GM18861 (cell line): ENCODE measurements around the gene ANTXR1.

ENCODE experiments used
- ATAC-seq: cut with Tn5 transposase; IDR thresholded peaks from one replicate; pipeline ENCODE4 v1.9.1; 2021; ENCODE audit not compliant: unreplicated experiment

ANTXR1 gene

GRCh38 chr2:69070969-69071368 is 58.0 kb downstream of the ANTXR1 start:
- ATAC-seq, result no peak

DNA sequence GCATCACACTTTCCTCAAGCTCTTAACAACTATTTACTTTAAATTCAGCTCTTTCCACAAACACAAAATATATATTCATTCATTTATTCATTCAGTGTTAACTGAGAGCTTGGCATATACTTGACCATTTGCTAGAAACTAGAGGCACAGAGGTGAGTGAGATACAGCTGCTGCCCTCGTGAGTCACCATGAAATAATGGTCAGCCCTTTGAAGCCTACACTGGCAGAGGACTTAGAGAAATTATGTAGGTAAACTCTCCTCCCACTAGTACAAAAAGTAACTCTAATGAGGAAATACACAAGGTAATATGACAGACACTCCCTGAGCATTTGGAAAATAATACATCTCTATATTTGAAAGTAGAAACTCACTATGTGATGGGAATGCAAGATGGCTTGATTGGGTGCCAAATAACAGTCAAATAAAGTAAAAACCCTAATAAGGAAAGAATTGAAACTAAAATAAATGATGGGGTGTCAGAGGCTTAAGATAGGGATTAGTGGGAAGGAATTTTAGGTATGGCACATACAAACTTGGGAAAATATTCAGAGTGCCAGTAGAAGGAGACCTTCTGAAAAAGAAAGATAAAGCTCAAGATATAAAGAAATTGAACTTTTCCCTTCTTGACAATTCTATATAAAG is 61.1 kb downstream of the ANTXR1 start:
- no peak for ATAC-seq

- ATAC-seq, result no peak
These were observed 61.9 kb downstream of the ANTXR1 start for GRCh38 chr2:69074918-69075317.

DNA sequence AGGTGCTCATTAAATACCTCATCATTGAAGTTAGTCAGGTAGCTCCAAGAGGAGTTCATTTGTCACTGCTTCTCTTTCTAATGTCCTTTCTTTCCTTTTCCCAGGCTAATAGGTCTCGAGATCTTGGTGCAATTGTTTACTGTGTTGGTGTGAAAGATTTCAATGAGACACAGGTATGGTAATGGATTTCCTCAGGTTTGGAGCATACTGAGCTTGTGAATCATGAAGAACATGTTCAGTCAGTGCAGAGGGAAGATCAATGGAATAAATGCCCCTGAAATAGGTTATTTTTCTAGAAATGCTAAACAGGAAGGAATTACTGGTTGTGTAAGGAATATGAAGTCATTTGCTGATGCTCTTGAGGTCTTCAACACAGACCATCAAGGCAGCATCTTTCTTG is 62.5 kb downstream of the ANTXR1 start:
- ATAC-seq, result no peak

DNA sequence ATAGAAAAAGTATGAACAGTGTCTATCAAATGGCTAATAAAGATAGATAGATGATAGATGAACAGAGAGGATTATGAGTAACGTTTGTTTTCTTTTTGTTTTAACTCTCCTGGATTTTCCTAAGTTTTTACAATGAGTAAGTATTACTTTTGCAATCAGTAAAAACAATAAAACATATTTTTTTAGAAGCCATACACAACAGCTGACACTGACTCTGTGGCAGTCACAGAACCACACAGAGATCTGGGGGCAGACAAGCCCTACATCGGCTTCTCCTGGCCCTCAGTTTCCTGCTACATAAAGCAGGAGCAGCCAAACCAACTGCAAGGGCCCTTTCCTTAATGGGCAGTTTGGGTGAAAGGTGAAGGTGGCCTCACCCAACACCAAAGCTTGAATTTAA is 63.6 kb downstream of the ANTXR1 start:
- no peak for ATAC-seq

GRCh38 chr2:69077252-69077950 is 64.4 kb downstream of the ANTXR1 start:
- ATAC-seq, result no peak

DNA sequence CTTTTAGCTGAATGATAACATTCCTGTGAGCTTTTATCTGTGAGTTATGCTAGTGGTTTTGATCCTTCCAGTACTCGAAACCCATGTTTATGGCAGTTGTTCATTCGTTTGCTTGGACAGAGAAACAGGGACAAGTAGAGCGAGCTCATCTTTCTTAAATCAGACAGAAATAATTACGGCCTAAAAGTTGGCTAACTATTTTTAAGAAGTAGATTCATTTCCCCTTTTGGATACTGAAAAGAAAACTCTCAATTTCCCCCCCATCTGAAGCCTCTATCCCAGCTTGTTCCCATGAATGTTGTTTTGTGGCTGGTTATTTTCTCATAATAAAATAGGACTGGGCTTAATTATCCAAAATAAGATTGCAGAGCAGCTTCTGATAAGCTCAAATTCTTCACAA is 67.1 kb downstream of the ANTXR1 start:
- ATAC-seq, result no peak

- no peak for ATAC-seq
These were observed 68.1 kb downstream of the ANTXR1 start for GRCh38 chr2:69081001-69081580.

DNA sequence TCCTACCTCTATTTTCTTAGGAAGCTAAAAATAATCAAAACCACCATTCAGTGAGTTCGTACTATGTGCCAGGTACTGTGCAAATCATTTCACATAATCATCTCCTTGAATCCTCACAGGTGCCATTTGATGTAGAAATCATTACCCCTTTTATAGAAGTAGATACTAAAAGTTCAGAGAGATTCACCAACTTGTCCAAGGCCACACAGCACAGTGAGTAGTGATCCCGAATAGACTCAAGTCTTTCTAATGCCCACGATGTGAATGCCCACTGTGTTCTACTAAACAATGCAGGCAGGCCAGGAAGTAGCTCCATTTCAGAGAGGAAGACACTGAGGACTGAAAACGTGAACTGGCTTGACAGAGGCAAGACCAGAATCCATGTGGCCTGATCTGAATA is 68.8 kb downstream of the ANTXR1 start:
- ATAC-seq, result no peak

- no peak for ATAC-seq
These were observed 69.5 kb downstream of the ANTXR1 start for GRCh38 chr2:69082430-69082997.

GRCh38 chr2:69083235-69083748 is 70.3 kb downstream of the ANTXR1 start:
- ATAC-seq, result no peak

- ATAC-seq, result no peak
These were observed 71.5 kb downstream of the ANTXR1 start for GRCh38 chr2:69084492-69084891.

GRCh38 chr2:69086466-69086865 is 73.5 kb downstream of the ANTXR1 start:
- ATAC-seq, result no peak

GRCh38 chr2:69087211-69087911 is 74.4 kb downstream of the ANTXR1 start:
- no peak for ATAC-seq

- no peak for ATAC-seq
These were observed 74.9 kb downstream of the ANTXR1 start for GRCh38 chr2:69087912-69088240.

DNA sequence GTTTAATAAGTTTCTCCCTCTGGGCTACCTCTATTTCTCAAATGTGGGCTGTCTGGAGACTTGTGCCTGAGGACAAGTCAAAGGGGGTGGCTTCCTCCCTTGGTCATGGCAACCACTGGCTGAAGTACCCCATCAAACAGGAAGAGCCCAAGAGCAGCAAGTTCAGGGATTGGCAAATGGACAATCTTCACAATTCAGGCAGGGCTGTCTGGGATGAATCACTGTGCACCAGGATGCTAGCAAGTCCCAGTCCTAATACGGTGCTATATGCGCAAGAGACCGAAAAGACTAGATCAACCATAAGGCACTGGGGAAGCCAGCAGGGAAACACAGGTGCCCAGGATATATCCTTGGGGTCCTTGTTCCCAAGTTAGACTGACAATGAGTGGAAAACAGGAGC is 75.5 kb downstream of the ANTXR1 start:
- no peak for ATAC-seq

DNA sequence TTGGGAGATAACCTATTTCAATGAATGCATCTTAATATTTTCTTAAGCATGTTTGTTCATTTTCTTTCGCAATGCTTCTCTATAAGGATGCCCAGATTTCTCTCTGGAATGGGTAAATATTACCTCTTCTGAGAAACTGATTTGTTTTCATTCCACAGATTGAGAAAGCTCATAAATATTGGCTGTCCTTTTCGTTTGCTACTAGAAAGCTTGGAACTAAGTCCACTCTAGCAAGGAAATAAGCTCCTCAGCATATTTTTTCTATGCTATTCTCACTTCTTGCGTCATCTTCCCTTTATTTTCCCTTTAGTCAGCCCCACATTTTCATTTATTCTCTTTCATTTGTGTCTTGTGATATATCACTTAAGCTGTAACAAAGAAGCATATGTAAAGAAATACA is 76.3 kb downstream of the ANTXR1 start:
- no peak for ATAC-seq

DNA sequence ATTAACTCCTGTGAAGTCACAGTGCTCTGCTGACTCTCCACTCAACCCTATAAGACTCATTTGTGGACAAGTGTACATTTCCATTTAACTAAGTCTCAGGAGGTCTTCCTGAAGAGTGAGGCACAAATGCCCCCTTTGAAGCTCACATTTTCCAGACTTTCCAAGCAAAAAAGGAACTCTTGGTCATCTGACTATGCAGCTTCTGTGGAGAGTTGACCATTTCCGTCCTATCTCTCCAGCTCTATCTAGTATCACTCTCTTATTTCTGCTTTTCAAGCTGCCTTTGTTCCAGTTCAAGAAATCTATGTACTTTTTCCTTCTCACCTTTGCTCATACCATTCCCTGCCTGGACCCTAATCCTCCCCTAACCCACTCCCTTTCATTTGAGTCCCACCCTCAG is 77.0 kb downstream of the ANTXR1 start:
- ATAC-seq, result no peak

DNA sequence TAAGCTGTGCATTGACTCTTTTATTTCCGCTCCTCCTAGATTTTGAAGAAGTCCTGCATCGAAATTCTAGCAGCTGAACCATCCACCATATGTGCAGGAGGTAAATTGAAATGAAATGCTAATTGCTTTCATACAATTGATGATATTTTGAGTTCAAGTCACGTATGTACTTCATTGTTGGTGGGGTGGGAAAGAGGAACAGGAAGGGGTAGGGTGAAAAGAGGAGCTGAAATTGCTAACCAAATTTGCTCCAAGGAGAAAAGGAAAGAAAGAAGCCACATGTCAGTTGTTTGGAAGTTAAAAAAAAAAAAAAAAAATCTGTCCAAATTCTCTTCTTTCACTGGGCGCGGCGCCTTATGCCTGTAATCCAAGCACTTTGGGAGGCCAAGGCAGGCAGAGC is 77.8 kb downstream of the ANTXR1 start:
- ATAC-seq, result no peak

GRCh38 chr2:69092857-69093256 is 79.9 kb downstream of the ANTXR1 start:
- no peak for ATAC-seq

DNA sequence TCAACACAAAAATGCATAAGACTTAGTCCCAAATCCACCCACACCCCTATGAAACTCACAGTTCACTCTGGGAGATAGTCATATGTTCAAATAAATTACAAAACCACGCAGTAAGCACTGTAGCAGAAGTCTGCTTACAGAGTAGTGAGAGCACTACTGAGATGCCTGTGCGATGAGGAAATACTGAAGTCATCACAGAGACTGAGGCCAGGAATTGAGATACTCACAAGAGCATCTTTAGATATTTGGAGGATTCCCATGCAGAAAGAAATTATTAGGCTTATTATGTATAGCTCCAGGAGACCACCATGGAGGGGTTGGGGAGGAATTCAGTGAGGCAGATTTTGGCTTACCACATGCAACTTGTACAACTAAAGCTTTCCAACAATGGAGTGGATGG is 82.3 kb downstream of the ANTXR1 start:
- no peak for ATAC-seq
